Measurements from ENCODE around the gene ICAM4.
"Not testable (repeated sequence)": the region's sequence is repeated elsewhere in the genome, so short reads cannot be mapped to it uniquely, and the experiment has no call there.

Gene ICAM4, protein sequence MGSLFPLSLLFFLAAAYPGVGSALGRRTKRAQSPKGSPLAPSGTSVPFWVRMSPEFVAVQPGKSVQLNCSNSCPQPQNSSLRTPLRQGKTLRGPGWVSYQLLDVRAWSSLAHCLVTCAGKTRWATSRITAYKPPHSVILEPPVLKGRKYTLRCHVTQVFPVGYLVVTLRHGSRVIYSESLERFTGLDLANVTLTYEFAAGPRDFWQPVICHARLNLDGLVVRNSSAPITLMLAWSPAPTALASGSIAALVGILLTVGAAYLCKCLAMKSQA

DNA sequence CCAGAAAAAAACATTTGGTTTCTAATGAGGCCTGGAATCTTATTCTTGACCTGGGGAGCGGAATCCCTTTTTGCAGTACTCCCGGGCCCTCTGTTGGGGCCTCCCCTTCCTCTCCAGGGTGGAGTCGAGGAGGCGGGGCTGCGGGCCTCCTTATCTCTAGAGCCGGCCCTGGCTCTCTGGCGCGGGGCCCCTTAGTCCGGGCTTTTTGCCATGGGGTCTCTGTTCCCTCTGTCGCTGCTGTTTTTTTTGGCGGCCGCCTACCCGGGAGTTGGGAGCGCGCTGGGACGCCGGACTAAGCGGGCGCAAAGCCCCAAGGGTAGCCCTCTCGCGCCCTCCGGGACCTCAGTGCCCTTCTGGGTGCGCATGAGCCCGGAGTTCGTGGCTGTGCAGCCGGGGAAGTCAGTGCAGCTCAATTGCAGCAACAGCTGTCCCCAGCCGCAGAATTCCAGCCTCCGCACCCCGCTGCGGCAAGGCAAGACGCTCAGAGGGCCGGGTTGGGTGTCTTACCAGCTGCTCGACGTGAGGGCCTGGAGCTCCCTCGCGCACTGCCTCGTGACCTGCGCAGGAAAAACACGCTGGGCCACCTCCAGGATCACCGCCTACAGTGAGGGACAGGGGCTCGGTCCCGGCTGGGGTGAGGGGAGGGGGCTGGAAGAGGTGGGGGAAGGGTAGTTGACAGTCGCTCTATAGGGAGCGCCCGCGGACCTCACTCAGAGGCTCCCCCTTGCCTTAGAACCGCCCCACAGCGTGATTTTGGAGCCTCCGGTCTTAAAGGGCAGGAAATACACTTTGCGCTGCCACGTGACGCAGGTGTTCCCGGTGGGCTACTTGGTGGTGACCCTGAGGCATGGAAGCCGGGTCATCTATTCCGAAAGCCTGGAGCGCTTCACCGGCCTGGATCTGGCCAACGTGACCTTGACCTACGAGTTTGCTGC is at the start of gene ICAM4:
Gene ICAM4, plus strand, starts transcription at position 153 of the 935 bp plus-strand sequence. Its CDS starts 58 bp downstream, at position 211.
- no peak for DNase-seq (ENCODE audit: low read depth in 2 of 2)

DNA sequence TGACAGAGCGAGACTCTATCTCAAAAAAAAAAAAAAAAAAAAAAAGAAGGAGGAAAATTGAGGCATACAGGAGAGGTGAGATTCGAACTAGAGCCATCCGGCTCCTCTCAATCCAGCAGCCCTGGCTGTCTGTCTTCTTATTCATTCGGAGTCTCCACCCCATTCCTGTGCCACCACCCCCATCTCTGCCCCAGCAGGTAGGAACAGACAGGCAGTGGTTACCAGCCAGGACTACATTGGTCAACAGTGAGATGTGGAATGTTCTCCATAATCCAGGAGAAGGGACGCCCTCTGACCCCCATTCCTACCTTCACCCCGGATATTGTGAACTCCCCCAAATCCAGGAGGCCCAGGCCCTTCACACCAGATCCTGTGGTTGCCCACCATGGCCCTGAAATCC is 49.1 kb upstream of the ICAM4 start:
- no peak for DNase-seq (ENCODE audit: low read depth in 2 of 2)

DNA sequence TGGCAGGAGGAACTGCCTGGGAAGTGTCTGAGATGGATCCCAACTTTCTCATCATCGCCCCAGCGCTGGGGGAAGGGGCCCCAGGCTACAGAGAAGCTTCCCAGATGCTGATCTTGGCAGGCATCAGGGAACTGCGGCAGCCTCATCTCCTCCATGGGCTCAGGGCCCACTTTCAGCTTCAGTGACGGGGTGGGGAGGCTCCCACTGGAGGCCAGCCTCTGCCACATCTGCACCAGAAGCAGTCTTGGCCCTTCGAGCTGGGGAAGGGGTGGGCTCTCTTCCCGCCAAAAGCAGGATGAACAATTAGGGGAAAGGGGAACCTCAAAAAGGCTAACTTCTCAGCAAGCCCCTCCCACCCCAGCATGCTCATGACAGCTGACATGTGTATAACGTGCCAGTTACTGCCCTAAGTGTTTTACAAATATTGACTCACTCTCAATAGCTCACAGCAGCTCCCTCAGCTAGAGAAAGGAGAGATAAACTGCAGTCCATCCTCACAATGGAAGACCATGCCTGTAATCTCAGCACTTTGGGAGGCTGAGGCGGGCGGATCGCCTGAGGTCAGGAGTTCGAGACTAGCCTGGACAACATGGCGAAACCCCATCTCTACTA is 48.5 kb upstream of the ICAM4 start:
- DNase-seq (ENCODE audit: low read depth in 2 of 2), result no peak

DNA sequence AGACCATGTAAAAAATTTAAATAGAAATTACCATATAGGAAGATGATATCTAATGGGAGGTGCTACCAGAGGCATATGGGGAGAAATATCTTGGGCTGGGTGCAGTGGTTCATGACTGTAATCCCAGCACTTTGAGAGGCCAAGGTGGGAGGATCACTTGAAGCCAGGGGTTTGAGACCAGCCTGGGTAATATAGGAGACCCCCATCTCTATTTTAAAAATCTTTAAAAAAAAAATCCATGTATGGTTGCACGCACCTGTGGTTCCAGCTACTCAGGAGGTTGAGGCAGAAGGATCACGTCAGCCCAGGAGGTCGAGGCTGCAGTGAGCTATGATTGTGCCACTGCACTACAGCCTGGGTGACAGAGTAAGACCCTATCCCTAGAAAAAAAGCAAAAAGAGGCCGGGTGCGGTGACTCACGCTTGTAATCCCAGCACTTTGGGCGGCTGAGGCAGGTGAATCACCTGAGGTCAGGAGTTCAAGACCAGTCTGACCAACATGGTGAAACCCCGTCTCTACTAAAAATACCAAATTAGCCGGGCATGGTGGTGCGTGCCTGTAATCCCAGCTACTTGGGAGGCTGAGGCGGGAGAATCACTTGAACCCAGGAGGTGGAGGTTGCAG is 44.8 kb upstream of the ICAM4 start:
- not testable (repeated sequence) for DNase-seq (ENCODE audit: low read depth in 2 of 2)

DNA sequence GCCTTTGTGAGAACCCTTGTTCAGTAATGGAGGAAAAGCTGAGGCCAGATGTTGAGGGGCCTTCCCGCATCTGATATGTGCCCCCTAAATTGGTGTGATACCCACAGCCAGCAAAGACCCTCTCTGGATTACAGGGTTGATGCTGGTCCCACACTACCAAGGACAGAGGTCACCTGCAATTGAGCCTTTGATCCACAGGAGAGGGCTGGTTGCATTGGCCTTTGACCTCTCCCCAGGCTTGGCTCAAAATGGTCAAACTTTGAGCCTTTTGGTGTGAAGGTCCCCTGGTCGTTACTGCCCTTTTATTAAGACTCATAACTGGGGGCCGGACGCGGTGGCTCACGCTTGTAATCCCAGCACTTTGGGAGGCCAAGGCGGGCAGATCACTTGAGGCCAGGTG is 43.1 kb upstream of the ICAM4 start:
- no peak for DNase-seq (ENCODE audit: low read depth in 2 of 2)

DNA sequence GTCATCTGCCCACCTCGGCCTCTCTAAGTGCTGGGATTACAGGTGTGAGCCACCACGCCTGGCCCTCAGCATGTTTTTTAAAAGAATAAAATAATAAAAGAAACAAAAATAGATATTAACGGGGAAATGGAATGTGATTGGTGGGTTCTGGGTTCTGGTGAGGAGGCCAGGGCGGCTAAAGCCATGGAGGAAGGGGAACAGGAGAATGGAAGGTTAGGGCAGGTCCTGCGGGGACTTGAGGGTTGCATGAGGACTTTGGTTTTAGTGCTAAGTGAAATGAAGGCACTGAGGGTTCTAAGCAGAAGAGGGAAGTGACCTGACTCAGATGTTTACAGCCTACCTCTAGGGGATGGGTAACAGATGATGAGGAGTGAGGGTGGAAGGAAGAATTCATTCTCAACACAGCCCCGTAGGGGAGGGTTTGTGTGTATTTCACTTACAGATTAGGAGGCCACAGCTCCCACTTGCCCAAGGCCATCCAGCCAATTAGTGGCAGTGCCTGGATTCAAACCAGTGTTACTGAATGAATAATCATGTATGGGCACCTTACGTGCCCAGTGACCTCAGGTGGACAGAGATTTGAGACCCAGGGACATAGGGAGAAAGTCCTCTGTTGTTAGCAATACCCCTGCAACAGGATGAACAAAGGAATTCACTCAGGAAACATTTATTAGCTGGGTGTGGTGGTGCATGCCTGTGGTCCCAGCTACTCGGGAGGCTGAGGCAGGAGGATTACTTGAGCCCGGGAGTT is 41.4 kb upstream of the ICAM4 start:
- DNase-seq (ENCODE audit: low read depth in 2 of 2), result no peak

DNA sequence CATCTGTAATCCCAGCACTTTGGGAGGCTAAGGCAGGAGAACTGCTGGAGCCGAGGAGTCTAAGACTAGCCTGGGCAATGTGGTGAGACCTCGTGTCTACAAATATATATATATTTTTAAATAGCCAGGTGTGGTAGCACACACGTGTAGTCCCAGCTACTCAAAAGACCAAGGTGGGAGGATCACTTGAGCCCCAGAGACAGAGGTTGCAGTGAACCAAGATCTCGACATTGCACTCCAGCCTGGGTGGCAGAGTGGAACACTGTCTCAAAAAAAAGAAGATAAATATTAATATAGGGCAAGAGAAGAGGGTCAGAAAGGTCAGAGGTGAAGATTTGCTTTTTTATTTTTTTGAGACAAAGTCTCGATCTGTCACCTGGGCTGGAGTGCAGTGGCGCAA is 40.2 kb upstream of the ICAM4 start:
- no peak for DNase-seq (ENCODE audit: low read depth in 2 of 2)

DNA sequence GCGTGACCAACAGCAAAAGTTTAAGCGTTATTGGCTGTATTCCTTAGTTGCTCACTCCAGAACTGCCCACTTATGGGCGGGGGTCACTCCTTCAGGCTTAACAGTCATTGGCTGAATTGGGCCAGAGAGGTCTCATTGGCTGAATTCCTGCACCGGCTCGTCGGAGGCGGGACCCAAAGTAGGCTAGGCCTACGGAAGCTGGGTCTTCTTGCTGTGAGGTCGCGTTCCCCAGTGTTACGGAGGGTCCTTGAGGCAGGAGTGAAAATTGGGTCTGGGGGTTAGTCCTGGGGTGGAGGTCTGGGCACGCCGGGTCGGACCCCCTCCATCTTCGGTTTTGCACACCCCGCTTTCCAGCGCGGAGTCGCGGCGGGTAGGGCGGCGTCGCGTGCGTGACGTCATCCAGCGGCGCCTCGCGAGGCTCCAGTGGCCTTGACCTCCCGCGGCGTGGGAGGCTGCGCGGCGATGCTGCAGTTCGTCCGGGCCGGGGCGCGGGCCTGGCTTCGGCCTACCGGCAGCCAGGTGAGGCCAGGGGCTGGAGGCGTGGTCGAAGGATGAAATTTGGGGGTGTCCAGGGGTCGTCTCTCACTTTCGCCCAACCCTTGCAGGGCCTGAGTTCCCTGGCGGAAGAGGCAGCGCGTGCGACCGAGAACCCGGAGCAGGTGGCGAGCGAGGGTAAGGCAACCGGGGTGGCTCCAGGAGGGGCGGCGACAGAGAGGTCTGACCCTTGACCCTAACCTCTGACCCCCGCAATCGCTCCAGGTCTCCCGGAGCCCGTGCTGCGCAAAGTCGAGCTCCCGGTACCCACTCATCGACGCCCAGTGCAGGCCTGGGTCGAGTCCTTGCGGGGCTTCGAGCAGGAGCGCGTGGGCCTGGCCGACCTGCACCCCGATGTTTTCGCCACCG is 34.7 kb upstream of the ICAM4 start, which contains the start of gene MRPL4:
Gene MRPL4, plus strand, starts transcription at position 423 of the 903 bp plus-strand sequence. Its CDS starts 40 bp downstream, at position 463.
- DNase-seq (ENCODE audit: low read depth in 2 of 2), result peak; percentile 92 to 94

DNA sequence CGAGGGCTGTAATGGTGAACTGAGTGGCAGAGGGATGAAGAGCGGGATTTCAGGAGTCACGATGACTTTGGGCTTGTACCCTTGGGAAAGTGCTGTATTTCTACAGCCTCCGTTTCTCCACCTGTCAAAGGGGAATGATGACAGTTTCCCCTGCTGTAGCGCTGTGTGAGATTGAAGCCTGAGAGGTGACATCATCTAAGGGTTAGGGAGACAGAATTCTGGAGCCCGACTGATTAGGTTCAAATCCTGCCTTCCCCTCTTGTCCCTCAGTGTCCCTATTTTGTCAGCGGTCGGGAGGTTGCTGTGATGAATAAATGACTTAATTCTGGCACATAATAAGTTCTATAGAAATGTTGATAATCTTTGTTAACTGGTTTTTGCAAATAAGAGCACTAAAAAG is 34.0 kb upstream of the ICAM4 start:
- DNase-seq (ENCODE audit: low read depth in 2 of 2), result no peak

DNA sequence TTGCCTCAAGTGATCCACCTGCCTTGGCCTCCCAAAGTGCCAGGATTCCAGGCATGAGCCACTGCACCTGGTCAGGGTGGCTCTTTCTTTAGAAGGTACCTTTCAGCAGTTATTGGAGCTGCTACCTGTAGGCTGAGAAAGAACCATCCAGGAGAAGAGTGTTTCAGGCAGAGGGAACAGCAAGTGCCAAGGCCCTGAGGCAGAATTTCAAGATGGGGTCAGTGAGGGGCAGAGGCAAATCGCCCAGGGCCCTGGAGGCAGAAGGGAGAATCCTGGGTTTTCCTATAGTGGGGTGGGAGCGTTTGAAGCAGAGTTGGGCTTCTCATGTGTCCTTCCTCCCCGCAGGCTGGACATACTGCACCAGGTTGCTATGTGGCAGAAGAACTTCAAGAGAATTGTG is 32.5 kb upstream of the ICAM4 start:
- no peak for DNase-seq (ENCODE audit: low read depth in 2 of 2)

DNA sequence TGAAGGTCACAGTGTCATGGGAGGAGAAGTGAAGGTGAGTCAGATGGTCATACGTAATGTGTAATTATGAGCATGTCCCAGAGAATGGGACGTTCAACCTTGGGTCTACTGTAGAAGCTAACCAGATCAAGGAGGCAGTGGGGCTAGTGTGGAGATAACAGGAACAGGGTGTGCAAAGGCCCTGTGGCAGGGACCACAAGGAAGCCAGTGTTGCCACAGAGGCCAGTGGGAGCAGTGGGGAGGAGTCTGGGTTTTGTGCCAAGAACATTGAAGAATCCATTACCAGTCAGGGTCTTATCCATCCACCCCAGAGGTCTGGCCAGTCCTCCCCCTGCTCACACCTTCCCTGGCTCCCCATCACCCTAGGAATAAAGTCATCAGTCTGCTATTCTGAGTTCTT is 31.4 kb upstream of the ICAM4 start:
- no peak for DNase-seq (ENCODE audit: low read depth in 2 of 2)

DNA sequence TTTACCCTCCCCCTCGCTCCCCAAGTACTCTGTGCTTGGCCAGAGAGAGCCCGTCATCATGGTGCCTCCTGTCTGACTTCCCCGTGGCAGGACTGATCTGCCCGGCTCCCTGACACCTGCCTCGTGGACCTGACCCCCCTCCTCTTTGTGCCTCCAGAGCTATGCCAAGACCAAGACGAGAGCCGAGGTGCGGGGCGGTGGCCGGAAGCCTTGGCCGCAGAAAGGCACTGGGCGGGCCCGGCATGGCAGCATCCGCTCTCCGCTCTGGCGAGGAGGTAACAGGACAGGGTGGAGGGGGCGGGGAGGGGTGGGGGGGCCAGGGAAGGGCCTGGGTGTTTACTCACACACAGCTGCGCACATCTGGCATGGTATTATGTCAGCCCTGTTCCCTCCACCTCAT is 30.2 kb upstream of the ICAM4 start:
- DNase-seq (ENCODE audit: low read depth in 2 of 2), result no peak

DNA sequence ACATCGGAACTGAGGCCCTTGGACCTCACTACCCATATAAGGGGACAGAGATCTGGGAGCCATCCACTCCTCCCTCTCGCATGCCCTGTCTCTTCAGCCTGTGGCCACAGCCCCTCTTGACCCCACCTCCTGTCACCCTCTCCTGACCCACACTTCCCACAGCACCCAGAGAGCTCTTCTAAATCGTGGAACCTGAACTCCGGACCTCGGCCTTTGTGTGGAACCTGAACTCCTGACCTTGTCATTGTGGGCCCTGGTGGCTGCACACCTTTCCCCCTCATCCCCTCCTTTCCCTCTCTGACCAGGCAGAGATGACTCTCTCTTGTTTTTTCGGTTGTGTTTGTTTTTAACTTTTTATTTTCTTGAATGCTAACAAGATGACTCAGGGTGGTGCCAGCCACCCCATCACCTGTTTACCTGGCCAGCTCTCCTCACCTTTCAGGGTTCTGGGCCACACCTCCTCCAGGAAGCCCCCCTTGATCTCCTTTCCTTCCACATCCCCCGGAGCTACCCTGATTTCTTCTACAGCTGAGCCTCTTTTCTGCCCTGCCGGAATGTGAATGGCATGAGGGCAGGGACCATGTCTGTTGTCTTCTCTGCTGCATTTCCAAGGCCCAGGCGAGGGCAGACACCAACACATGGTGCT is 29.7 kb upstream of the ICAM4 start:
- DNase-seq (ENCODE audit: low read depth in 2 of 2), result no peak

DNA sequence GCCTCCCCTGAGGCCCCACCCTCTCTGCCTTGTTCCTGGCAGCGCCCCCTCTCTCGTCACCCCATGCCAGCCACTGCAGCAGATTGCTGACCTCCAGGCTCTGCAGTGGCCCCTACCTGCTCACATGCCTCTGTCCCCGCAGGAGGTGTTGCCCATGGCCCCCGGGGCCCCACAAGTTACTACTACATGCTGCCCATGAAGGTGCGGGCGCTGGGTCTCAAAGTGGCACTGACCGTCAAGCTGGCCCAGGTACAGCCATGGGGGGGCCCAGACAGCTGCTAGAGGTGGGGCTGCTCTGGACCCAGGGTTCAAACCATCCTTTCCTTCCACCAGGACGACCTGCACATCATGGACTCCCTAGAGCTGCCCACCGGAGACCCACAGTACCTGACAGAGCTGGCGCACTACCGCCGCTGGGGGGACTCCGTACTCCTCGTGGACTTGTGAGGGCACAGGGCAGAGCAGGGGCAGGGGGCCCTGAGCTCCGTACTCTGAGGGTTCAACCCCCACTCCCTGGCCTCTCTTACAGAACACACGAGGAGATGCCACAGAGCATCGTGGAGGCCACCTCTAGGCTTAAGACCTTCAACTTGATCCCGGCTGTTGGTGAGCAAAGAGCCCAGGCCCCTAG is 28.6 kb upstream of the ICAM4 start:
- no peak for DNase-seq (ENCODE audit: low read depth in 2 of 2)

DNA sequence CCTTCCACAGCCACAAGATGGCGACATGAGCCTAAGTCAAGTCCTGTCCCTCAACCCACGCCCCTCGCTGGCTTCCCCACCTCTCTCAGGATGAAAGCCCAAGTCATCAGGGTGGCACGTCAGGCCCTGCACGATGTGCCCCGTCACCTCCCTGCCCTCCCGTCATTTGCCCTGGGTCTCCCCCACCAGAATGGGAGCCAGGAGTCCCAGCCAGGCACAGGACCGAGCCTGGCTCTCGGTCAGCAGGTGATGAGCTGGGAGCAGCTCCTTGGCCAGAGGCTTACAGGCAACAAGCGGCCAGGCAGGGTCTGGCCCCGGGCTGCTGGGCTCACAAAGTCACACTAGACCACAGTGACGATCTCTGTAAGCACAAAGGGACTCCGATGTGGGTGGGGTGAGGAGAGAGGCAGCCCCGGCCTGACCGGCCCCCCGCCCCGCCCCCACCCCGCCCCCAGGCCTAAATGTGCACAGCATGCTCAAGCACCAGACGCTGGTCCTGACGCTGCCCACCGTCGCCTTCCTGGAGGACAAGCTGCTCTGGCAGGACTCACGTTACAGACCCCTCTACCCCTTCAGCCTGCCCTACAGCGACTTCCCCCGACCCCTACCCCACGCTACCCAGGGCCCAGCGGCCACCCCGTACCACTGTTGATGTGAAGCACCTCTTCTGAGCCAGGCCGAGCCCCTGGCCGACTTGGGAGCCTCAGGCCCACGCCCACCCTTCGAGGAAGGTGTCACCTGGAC is 27.4 kb upstream of the ICAM4 start:
- DNase-seq (ENCODE audit: low read depth in 2 of 2), result peak; percentile 95 to 98

DNA sequence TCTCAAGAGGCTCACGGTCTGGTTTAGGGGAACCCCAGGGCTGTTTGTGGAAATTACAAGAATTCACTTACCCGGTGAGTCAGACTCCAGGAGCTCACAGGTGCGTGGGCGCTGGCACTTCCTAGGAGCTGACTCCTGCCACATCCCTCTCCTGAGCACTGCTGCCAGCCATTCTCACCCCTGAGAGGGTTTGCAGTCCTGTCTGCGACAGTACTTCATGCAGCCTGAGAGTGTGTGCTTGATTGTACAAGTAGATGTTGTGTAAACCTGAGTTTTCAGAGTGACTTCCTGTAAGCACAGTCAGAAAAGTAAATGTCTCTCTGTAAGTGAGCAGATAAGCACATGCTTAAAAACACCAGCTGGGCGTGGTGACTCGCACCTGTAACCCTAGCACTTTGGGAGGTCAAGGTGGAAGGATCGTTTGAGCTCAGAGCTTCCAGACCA is 26.6 kb upstream of the ICAM4 start:
- DNase-seq (ENCODE audit: low read depth in 2 of 2), result peak; percentile 66 to 69

DNA sequence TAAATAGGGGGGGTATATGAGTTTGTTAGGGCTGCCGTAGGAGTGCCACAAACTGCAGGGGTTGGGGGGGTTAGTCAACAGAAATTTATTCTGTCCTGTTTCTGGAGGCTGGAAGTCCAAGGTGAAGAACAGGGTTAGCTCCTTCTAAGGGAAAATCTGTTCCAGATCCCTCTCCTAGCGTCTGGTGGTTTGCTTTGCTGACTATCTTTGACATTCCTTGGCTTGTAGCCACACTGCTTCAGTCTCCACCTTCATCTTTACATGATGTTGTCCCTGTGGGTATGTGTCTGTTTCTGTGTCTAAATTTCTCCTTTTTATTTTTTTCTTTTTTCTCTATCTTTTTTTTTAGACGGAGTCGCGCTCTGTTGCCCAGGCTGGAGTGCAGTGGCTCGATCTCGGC is 24.0 kb upstream of the ICAM4 start:
- DNase-seq (ENCODE audit: low read depth in 2 of 2), result no peak

DNA sequence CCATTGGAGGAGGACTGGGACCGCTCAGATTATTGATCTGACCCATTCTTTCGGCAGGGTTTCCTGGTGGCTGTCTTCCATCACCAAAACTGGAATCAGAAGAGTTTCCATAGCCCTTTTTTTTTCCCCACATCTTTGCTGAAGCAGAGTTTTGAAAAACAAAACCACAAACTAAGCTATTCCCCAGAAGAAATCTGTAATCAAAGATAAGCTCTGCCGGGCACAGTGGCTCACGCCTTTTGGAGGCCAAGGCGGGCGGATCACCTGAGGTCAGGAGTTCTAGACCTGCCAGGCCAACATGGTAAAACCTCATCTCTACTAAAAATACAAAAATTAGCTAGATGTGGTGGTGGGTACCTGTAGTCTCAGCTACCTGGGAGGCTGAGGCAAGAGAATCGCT is 20.0 kb upstream of the ICAM4 start:
- no peak for DNase-seq (ENCODE audit: low read depth in 2 of 2)

Data from stimulated activated CD4-positive, alpha-beta T cell treated with anti-CD3 and anti-CD28 coated beads, Interleukin-15, amount 100 ng/mL, for 48 hours (primary cell).